Measurements from ENCODE around the gene PSMC6. TPM values are rescaled to one million over a fixed set of nuclear protein-coding genes. Genes with fewer than 3 reads are reported as not detected.

The PSMC6 gene
- total RNA-seq, 1 experiment from 2014 or later, result 103 TPM

- Histone ChIP-seq H3K4me1 (ENCODE audit: insufficient read depth, low read length) (0 out of 2 replicates have a peak, but pooled peaks cover 3% of the 10 kb centered on the region), H3K27ac (ENCODE audit: insufficient read length, low read depth, low read length) (no peak overlapping the region), H3K27me3 (ENCODE audit: insufficient read depth, low read length) (no peaks in the 10 kb centered on the region), H3K56ac (ENCODE audit: insufficient read length, low read depth, low read length) (no peak overlapping the region), H3K9ac (ENCODE audit: extremely low read depth, insufficient read length, low read length) (no peak overlapping the region), H3K23ac (ENCODE audit: insufficient read length, low read depth, low read length) (no peak overlapping the region), H3K18ac (ENCODE audit: insufficient read length, low read depth, low read length) (no peak overlapping the region), H2BK12ac (ENCODE audit: insufficient read length, low read depth, low read length) (no peak overlapping the region), H4K91ac (ENCODE audit: insufficient read length, low read depth, low read length) (no peak overlapping the region), H3K4ac (ENCODE audit: low read depth, low read length) (no peak overlapping the region), H2BK5ac (ENCODE audit: insufficient read length, low read length) (no peak overlapping the region), H3K4me2 (ENCODE audit: insufficient read depth, insufficient read length, low read length) (no peak overlapping the region), H2BK20ac (ENCODE audit: low read depth, low read length, poor library complexity, severe bottlenecking) (no peak overlapping the region), H4K20me1 (ENCODE audit: control insufficient read depth, insufficient read depth, insufficient read length) (no peaks in the 10 kb centered on the region), H3K14ac (ENCODE audit: insufficient read depth, low read length) (no peak overlapping the region), H3K79me1 (ENCODE audit: insufficient read depth, low read depth, low read length, poor library complexity, severe bottlenecking) (no peaks in the 10 kb centered on the region), H2BK120ac (ENCODE audit: low read depth, low read length, poor library complexity, severe bottlenecking) (no peak overlapping the region), H3K9me3 (ENCODE audit: control insufficient read depth, low read depth, low read length) (no peaks in the 10 kb centered on the region), H4K5ac (ENCODE audit: insufficient read length, low read depth, low read length) (no peak overlapping the region), H3K79me2 (ENCODE audit: insufficient read depth, low read length) (peaks cover 2% of the 10 kb centered on the region; the same call in 1 of the 2 replicates), H3K23me2 (ENCODE audit: insufficient read length, low read depth, low read length, poor library complexity, severe bottlenecking) (peaks cover 3% of the 10 kb centered on the region), H2BK15ac (ENCODE audit: low read depth, low read length) (no peak overlapping the region), H3T11ph (ENCODE audit: low read length) (no peak overlapping the region), H2AK5ac (ENCODE audit: insufficient read length, low read length) (no peak overlapping the region), H4K8ac (replicated peaks; ENCODE audit: insufficient read length, low read depth, low read length) (no peak overlapping the region), H2AFZ (ENCODE audit: low read length) (no peak overlapping the region)
- Mint-ChIP-seq H3K36me3 (ENCODE audit: insufficient read depth in 1 of 3, low read depth in 3 of 3) (no peaks in the 10 kb centered on the region; a peak in 1 of 7 replicates), H3K4me3 (peak overlapping the region in 1 of 2 experiments; percentile 64; a peak in 3 of 5 replicates), H3K27ac (no peak overlapping the region), H3K9me3 (no peaks in the 10 kb centered on the region), H3K4me1 (peaks cover 19 to 32% of the 10 kb centered on the region in 2 experiments), H3K27me3 (ENCODE audit: low read depth) (no peaks in the 10 kb centered on the region; the same call in none of the 2 replicates)
- DNase-seq, result no peak
- no CpG with 5 or more reads among the region's 7 CpGs for WGBS (ENCODE audit: extremely low coverage, insufficient read length, low lambda C conversion rate)
- TF ChIP-seq CTCF (conservative IDR thresholded peaks at IDR 0.05), result no peak
Measured at GRCh38 chr14:52693532-52693931, 13.5 kb upstream of the PSMC6 start.

All from H9 (cell line).